A673 (cell line): ENCODE results near the gene CTAGE4. TPM values are rescaled to one million over a fixed set of nuclear protein-coding genes. Genes with fewer than 3 reads are reported as not detected.

Experiments
- total RNA-seq: library from RNA; stranded (reverse); gene quantifications from 2 replicates; pipeline ENCODE4 v1.2.3, GENCODE V29; 2021

CTAGE4 gene
- total RNA-seq, 1 experiment from 2014 or later, result not detected

Other genes starting within 250 kb of the CTAGE4 start
- not detected in 2 replicates for gene OR2F2, start 248.2 kb upstream of the CTAGE4 start, total RNA-seq
- not detected in 2 replicates for gene OR2F1, start 228.6 kb upstream of the CTAGE4 start, total RNA-seq
- gene OR6B1, start 183.1 kb upstream of the CTAGE4 start, total RNA-seq, result not detected in 2 replicates
- gene OR2A5, start 134.5 kb upstream of the CTAGE4 start, total RNA-seq, result not detected in 2 replicates
- not detected in 2 replicates for gene OR2A25, start 113.7 kb upstream of the CTAGE4 start, total RNA-seq
- not detected in 2 replicates for gene OR2A12, start 97.2 kb upstream of the CTAGE4 start, total RNA-seq
- not detected in 2 replicates for gene OR2A2, start 73.9 kb upstream of the CTAGE4 start, total RNA-seq
- not detected in 2 replicates for gene OR2A14, start 60.3 kb upstream of the CTAGE4 start, total RNA-seq
- 3.5 and 4.6 TPM in 2 replicates for gene ARHGEF35, start 12.4 kb downstream of the CTAGE4 start, total RNA-seq
- gene OR2A42, start 56.1 kb downstream of the CTAGE4 start, total RNA-seq, result 0.21 and 0.37 TPM in 2 replicates
- 1.2 and 2.0 TPM in 2 replicates for gene OR2A7, start 81.3 kb downstream of the CTAGE4 start, total RNA-seq
- 2.1 and 2.8 TPM in 2 replicates for gene CTAGE8, start 85.8 kb downstream of the CTAGE4 start, total RNA-seq
- 0.44 and 0.60 TPM in 2 replicates for gene OR2A1, start 129.0 kb downstream of the CTAGE4 start, total RNA-seq
- 9.3 and 9.5 TPM in 2 replicates for gene ARHGEF5, start 171.9 kb downstream of the CTAGE4 start, total RNA-seq
- not detected in 2 replicates for gene NOBOX, start 220.2 kb downstream of the CTAGE4 start, total RNA-seq